K562 (cell line): ENCODE measurements around the gene PREX1. TPM values are rescaled to one million over a fixed set of nuclear protein-coding genes. Genes with fewer than 3 reads are reported as not detected.

Experiments used
- ATAC-seq: fragments of 200-7000 bp; cut with Tn5 transposase; 3 replicates; pipeline ENCODE4 v1.9.1; 2020; ENCODE audit warnings: moderate library complexity
- BruUV-seq: library from RNA; stranded (reverse); fragments of 400-500 nt; replicated peaks from 2 replicates; lab custom pipeline; 2021; lab: Mats Ljungman, UMichigan
- CTCF ChIA-PET: fragments of 300-600 bp; formaldehyde crosslinking; extraction: SDS; loops from one replicate; lab custom pipeline; 2021; ENCODE audit warnings: low intra/inter-chr PET ratio; lab: Yijun Ruan, JAX
- POLR2A ChIA-PET: fragments of 300-600, 350-650 bp; sonication (Branson Sonifier 250); formaldehyde crosslinking; extraction: SDS; loops from one replicate; lab custom pipeline; 2021; ENCODE audit warnings: antibody characterized with exemption, inconsistent platforms; lab: Yijun Ruan, JAX
- DNase-seq, 4 experiments: peaks; one replicate each; pipeline versions ENCODE4 v3.0.0 to v3.0.0-alpha.2; 2011 to 2018; ENCODE audit warnings: low spot score in 3 of 4, mixed read lengths in 3 of 4; ENCODE audit errors: extremely low read depth in 1 of 4
- FAIRE-seq: peaks from 2 replicates; lab custom pipeline; 2011; peaks lifted over from hg19 to GRCh38; lab: Jason Lieb, UNC
- H2AFZ ChIP-seq: 2 replicates; pipeline ENCODE4 v1.6.0; 2011; ENCODE audit warnings: low read depth, low read length, control low read depth, inconsistent platforms
- H3K27ac ChIP-seq: fragments of 200-600 bp; 3 replicates; pipeline ENCODE4 v1.8.0; 2011; ENCODE audit warnings: low read depth, mild to moderate bottlenecking, control low read depth, inconsistent platforms, low read length, moderate library complexity, mixed read lengths; ENCODE audit errors: extremely low read depth
- H3K27me3 ChIP-seq, 2 experiments: fragments of 300-600 bp in 1 of 2; 2 replicates in 1 of 2; 3 replicates in 1 of 2; pipeline versions ENCODE4 v1.6.0 to v1.8.0; 2011; ENCODE audit warnings: inconsistent platforms in 2 of 2, low read length in 2 of 2, mild to moderate bottlenecking in 1 of 2, mixed read lengths in 1 of 2, moderate library complexity in 1 of 2; ENCODE audit not compliant: control insufficient read depth in 2 of 2, insufficient read depth in 2 of 2
- H3K36me3 ChIP-seq: fragments of 300-600 bp; 3 replicates; pipeline ENCODE4 v1.8.0; 2011; ENCODE audit warnings: mild to moderate bottlenecking, low read length, inconsistent platforms; ENCODE audit not compliant: control insufficient read depth, insufficient read depth
- H3K4me1 ChIP-seq, 2 experiments: fragments of 200-600 bp in 1 of 2; replicated peaks in 1 of 2; 2 replicates in 1 of 2; 3 replicates in 1 of 2; pipeline versions ENCODE4 v1.5.1 to v1.8.0; 2011; ENCODE audit warnings: inconsistent platforms in 2 of 2, low read length in 2 of 2, mild to moderate bottlenecking in 1 of 2, mixed read lengths in 1 of 2, moderate library complexity in 1 of 2; ENCODE audit not compliant: control insufficient read depth in 2 of 2, insufficient read depth in 2 of 2
- H3K4me2 ChIP-seq: 2 replicates; pipeline ENCODE4 v1.6.1; 2011; ENCODE audit warnings: low read length, control low read depth, inconsistent platforms, mixed read lengths; ENCODE audit not compliant: insufficient read depth
- H3K4me3 ChIP-seq: fragments of 200-600 bp; sonication (generic), shearing (Covaris generic); 2 replicates; pipeline ENCODE4 v1.5.1; 2016; ENCODE audit warnings: control low read depth, inconsistent platforms
- H3K79me2 ChIP-seq: fragments of 200-600 bp; 3 replicates; pipeline ENCODE4 v1.8.0; 2011; ENCODE audit warnings: low read length, inconsistent platforms; ENCODE audit not compliant: control insufficient read depth, insufficient read depth
- H3K9ac ChIP-seq, 2 experiments: 2 replicates each; pipeline versions ENCODE4 v1.6.0 to v1.6.1; 2011; ENCODE audit warnings: low read depth in 2 of 2, low read length in 2 of 2, control low read depth in 1 of 2, inconsistent platforms in 1 of 2, mild to moderate bottlenecking in 1 of 2, mixed read lengths in 1 of 2; ENCODE audit not compliant: insufficient read depth in 1 of 2
- H3K9me1 ChIP-seq: one replicate; pipeline ENCODE4 v1.6.0; 2011; ENCODE audit warnings: inconsistent platforms, mild to moderate bottlenecking, low read length, moderate library complexity; ENCODE audit not compliant: control insufficient read depth, insufficient read depth
- H3K9me3 ChIP-seq: replicated peaks from 2 replicates; pipeline ENCODE4 v1.5.1; 2011; ENCODE audit warnings: low read depth, low read length, inconsistent platforms; ENCODE audit not compliant: control insufficient read depth, insufficient read depth
- H4K20me1 ChIP-seq: replicated peaks from 2 replicates; pipeline ENCODE4 v1.6.1; 2011; ENCODE audit warnings: low read length, inconsistent platforms, mixed read lengths; ENCODE audit not compliant: control insufficient read depth, insufficient read depth
- HSF4 ChIP-seq: fragments of 250-450 bp; sonication (Bioruptor Pico); IDR thresholded peaks from 2 replicates; pipeline ENCODE4 v2.1.2; 2022; ENCODE audit warnings: mild to moderate bottlenecking, moderate library complexity, borderline replicate concordance
- MXI1 ChIP-seq: IDR thresholded peaks from 2 replicates; pipeline ENCODE4 v1.6.1; 2011; ENCODE audit warnings: low read depth, mild to moderate bottlenecking, improper control_type of control experiment, low read length
- PBX2 ChIP-seq, 2 experiments: IDR thresholded peaks in 1 of 2; conservative IDR thresholded peaks in 1 of 2; 2 replicates each; pipeline ENCODE4 v1.6.1; 2016; ENCODE audit warnings: low read depth in 2 of 2, mild to moderate bottlenecking in 1 of 2, missing compliant biosample characterization in 1 of 2, missing genetic modification characterization in 1 of 2, moderate library complexity in 1 of 2
- PKNOX1 ChIP-seq: fragments of 450-650 bp; IDR thresholded peaks from 2 replicates; pipeline ENCODE4 v1.6.1; 2016
- RBM25 ChIP-seq: fragments of 200-400 bp; formaldehyde crosslinking; IDR thresholded peaks from 2 replicates; pipeline ENCODE4 v1.6.1; 2018; ENCODE audit warnings: low read length, low read depth, moderate library complexity; ENCODE audit not compliant: severe bottlenecking
- ZNF217 ChIP-seq: sonication (generic); formaldehyde crosslinking; IDR thresholded peaks from 2 replicates; pipeline ENCODE4 v1.8.0; 2022; ENCODE audit warnings: mild to moderate bottlenecking, missing genetic modification reagents
- ZNF280A ChIP-seq: fragments of 450-650 bp; IDR thresholded peaks from 2 replicates; pipeline ENCODE4 v1.6.1; 2018; ENCODE audit warnings: mild to moderate bottlenecking, low read depth; ENCODE audit not compliant: partially characterized antibody
- ZNF740 ChIP-seq, 3 experiments: fragments of 200-800 bp in 1 of 3; sonication (Bioruptor generic) in 1 of 3; sonication (generic) in 1 of 3; formaldehyde crosslinking in 1 of 3; IDR thresholded peaks; 2 replicates each; pipeline versions ENCODE4 v1.6.1 to v1.8.0; 2016 to 2022; ENCODE audit warnings: mild to moderate bottlenecking in 2 of 3, missing compliant biosample characterization in 2 of 3, missing genetic modification characterization in 2 of 3, missing genetic modification reagents in 1 of 3
- ZNF79 ChIP-seq: fragments of 250-450 bp; sonication (Bioruptor Pico); IDR thresholded peaks from 2 replicates; pipeline ENCODE4 v1.4.0; 2020; ENCODE audit warnings: low read depth, mild to moderate bottlenecking, moderate library complexity
- WGBS: fragments of 100-300 bp; shearing (Covaris generic); methylation state at CpG from one replicate; pipeline ENCODE4 v1.1.6; 2016; ENCODE audit warnings: low coverage, mixed read lengths; ENCODE audit not compliant: insufficient coverage; ENCODE audit errors: missing lambda C conversion rate; 5-methylcytosine and 5-hydroxymethylcytosine counted together
- in situ Hi-C: fragments of 300-500 bp; cut with MboI; formaldehyde crosslinking; loops from 4 replicates; pipeline ENCODE4 v1.15.0; 2018; ENCODE audit warnings: inconsistent platforms, mixed read lengths
- intact Hi-C: fragments of 100-400 bp; cut with micrococcal nuclease; formaldehyde crosslinking; loops from 2 replicates; pipeline ENCODE4 v1.14.2; 2022
- polyA plus RNA-seq, 8 experiments: library from polyadenylated mRNA; depleted of rRNA in 4 of 8; stranded (reverse) in 5 of 8; unstranded in 3 of 8; fragments of >200 nt; fragmentation: Nextera tagmentation in 2 of 8; fragmentation: Illumina TruSeq in 1 of 8; extraction: Ambion mirVana in 2 of 8; extraction: Trizol in 1 of 8; gene quantifications; 2 replicates each; pipeline versions ENCODE4 v1.2.1 to v1.2.3, GENCODE V29; 2011 to 2014; ENCODE audit warnings: inconsistent platforms in 1 of 8, missing spikeins in 1 of 8
- total RNA-seq, 7 experiments: library from RNA; depleted of rRNA in 6 of 7; stranded (reverse); fragments of >200 nt in 6 of 7; fragmentation: Illumina TruSeq in 2 of 7; extraction: Trizol in 2 of 7; gene quantifications; 2 replicates each; pipeline versions ENCODE4 v1.2.1 to v1.2.3, GENCODE V29; 2011 to 2021; ENCODE audit warnings: low replicate concordance in 1 of 7

The PREX1 gene
- total and polyA plus RNA-seq, 9 of the 15 experiments (the other 6 are each of a cell fraction or from before 2014, with no cell fraction given) = 0.37 to 10.4 (median 4.8) TPM

- no peak for TF ChIP-seq HSF4
- peak; percentile 30; the same call in 1 of the 2 replicates for TF ChIP-seq PKNOX1
- TF ChIP-seq, all 486 proteins: peak for 2
These were observed 20.0 kb downstream of the PREX1 start (continued) for GRCh38 chr20:48807586-48808381.

GRCh38 chr20:48807051-48807450, 20.7 kb downstream of the PREX1 start:
- no TSS peak for BruUV-seq
- TF ChIP-seq PBX2 (CRISPR knock-in tag; IDR thresholded peaks at IDR 0.05; ENCODE audit: low read depth) (no peak), PBX2 (tag; conservative IDR thresholded peaks at IDR 0.05; ENCODE audit: low read depth) (no peak), RBM25 (peak; percentile 33), ZNF217 (CRISPR knock-in tag) (no peak), ZNF740 (CRISPR knock-in tag; IDR thresholded peaks at IDR 0.05) (peak; percentile 68; the same call in 1 of the 2 replicates), ZNF740 (tag; IDR thresholded peaks at IDR 0.05) (no peak), ZNF79 (CRISPR knock-in tag) (no peak), ZNF280A (no peak), MXI1 (no peak)
- TF ChIP-seq, all 486 proteins: peak for 2
- ATAC-seq = no peak
- Histone ChIP-seq H4K20me1 (no peaks in the 10 kb centered on the region; the same call in 1 of the 2 replicates), H3K4me3 (no peak overlapping the region), H3K9me3 (no peaks in the 10 kb centered on the region), H3K79me2 (no peaks in the 10 kb centered on the region), H3K4me2 (no peak overlapping the region), H3K4me1 (0 out of 5 replicates have a peak, but pooled peaks cover 0 to 4% of the 10 kb centered on the region in 2 experiments), H3K27ac (no peak overlapping the region), H3K9me1 (no peaks in the 10 kb centered on the region), H3K36me3 (no peaks in the 10 kb centered on the region), H3K27me3 (peaks cover 0 to 11% of the 10 kb centered on the region in 2 experiments; a peak in 3 of 5 replicates), H2AFZ (no peak overlapping the region), H3K9ac (no peak overlapping the region)
- WGBS = 64% methylated on average over 1 of the region's 1 CpG
- intact Hi-C loops = no loop called here
- DNase-seq = no peak
- in situ Hi-C loops = no loop called here
- no peak for FAIRE-seq
- ChIA-PET POLR2A (no interaction called here), CTCF (no interaction called here)
